Heart right ventricle (tissue), 16 donors: ENCODE results near the gene IMPA2. TPM values are rescaled to one million over a fixed set of nuclear protein-coding genes. Genes with fewer than 3 reads are reported as not detected.

Experiments
- ATAC-seq, 8 donors: fragments of 200-7000 bp; cut with Tn5 transposase; one replicate each; pipeline ENCODE4 v1.9.1; 2020; ENCODE audit warnings: mild to moderate bottlenecking in 8 of 8, moderate library complexity in 8 of 8, moderate number of reproducible peaks in 1 of 8
- DNase-seq, 2 donors: peaks; one replicate each; pipeline ENCODE4 v3.0.0-alpha.2; 2020
- H3K27ac ChIP-seq, 10 donors: fragments of 200-600 bp; sonication (generic) in 2 of 10; one replicate each; pipeline versions ENCODE4 v1.5.0 to v1.8.0; 2020 to 2022; ENCODE audit warnings: mild to moderate bottlenecking in 3 of 10
- H3K27me3 ChIP-seq, 7 donors: fragments of 200-600 bp; one replicate each; pipeline ENCODE4 v1.8.0; 2021 to 2022; ENCODE audit warnings: mild to moderate bottlenecking in 2 of 7
- H3K36me3 ChIP-seq, 9 donors: fragments of 200-600 bp; sonication (generic) in 1 of 9; one replicate each; pipeline versions ENCODE4 v1.5.0 to v1.8.0; 2020 to 2022; ENCODE audit warnings: mild to moderate bottlenecking in 2 of 9
- H3K4me1 ChIP-seq, 9 donors: fragments of 200-600 bp; sonication (generic) in 1 of 9; one replicate each; pipeline versions ENCODE4 v1.5.0 to v1.8.0; 2020 to 2022; ENCODE audit warnings: mild to moderate bottlenecking in 4 of 9
- H3K4me3 ChIP-seq, 10 donors: fragments of 200-600 bp; sonication (generic) in 2 of 10; one replicate each; pipeline versions ENCODE4 v1.5.0 to v1.8.0; 2020 to 2022; ENCODE audit warnings: mild to moderate bottlenecking in 7 of 10, moderate library complexity in 2 of 10
- H3K9me3 ChIP-seq, 11 donors: fragments of 200-600 bp in 10 of 11; sonication (generic) in 2 of 11; one replicate each; pipeline versions ENCODE4 v1.5.0 to v1.8.0; 2013 to 2022; ENCODE audit warnings: mild to moderate bottlenecking in 2 of 11, control low read depth in 1 of 11, moderate library complexity in 1 of 11
- CTCF ChIP-seq, 9 donors: fragments of 200-600 bp; sonication (generic) in 2 of 9; IDR thresholded peaks; one replicate each; pipeline versions ENCODE4 v1.5.0 to v1.8.0; 2021 to 2022; ENCODE audit warnings: antibody characterized with exemption in 9 of 9, mild to moderate bottlenecking in 5 of 9, moderate library complexity in 1 of 9
- WGBS, 2 donors: extraction: QIAGEN DNeasy Blood & Tissue Kit; methylation state at CpG; one replicate each; pipeline ENCODE4 v1.1.7; 2013; ENCODE audit warnings: inconsistent platforms in 1 of 2; 5-methylcytosine and 5-hydroxymethylcytosine counted together
- intact Hi-C, 10 donors: fragments of 100-400 bp; cut with DNase I; formaldehyde crosslinking; loops; one replicate each; pipeline versions ENCODE4 v1.11.1 to v1.14.2; 2022
- polyA plus RNA-seq, 2 donors: library from polyadenylated mRNA; stranded (reverse); fragments of 200-250 nt; gene quantifications; one replicate each; pipeline ENCODE4 v1.2.3, GENCODE V29; 2013
- total RNA-seq, 10 donors: library from RNA; stranded (reverse); fragmentation: NEBNext Ultra II Directional in 3 of 10; extraction: Animal tissue kit (Norgen Biotek cat#: 25700) in 3 of 10; gene quantifications; one replicate each; pipeline versions ENCODE4 v1.2.1 to v1.2.4, GENCODE V29; 2021 to 2023
- donor health status: Arrhythmogenic right ventricular cardiomyopathy.
- donor health status: ischemic (EF 13 %, LVEDD 7.1; RV severe dilation, severe dysfunction).
- donor health status: healthy with polysubstance abuse.
- donor health status: DM: no; HTN: yes; CAD: no.
- donor health status: DM: no; HTN: no; CAD: no.
- donor health status: ischemic (EF 25% LVEDD 6.9; RV normal size, moderate dysfunction).
- donor health status: ischemic (EF 25% LVEDD 5.7; RV mildly dilated, moderate dysfunction).
- donor health status: healthy.
- donor health status: DM: yes; HTN: yes; CAD: no.
- donor health status: Ischemic cardiomyopathy.
- donor health status: ischemic (EF 35%, LVEDD 5.7; RV mildly dilated, moderate dysfunction).
- donor health status: nonischemic (EF 11% LVEDD 7.7; RV severe dilation, severe dysfunction).
- donor health status: DM: yes; HTN: yes; CAD: no.
- donor health status: PGD.
- donor health status: ischemic (EF 29% LVEDD 5.4; RV normal size, mild dysfunction).
- donor health status: nonischemic (EF 23%, LVEDD 6.1; RV moderate dilation, normal function).

The IMPA2 gene
- total and polyA plus RNA-seq, 12 donors: 17.6 to 79.6 (median 32.2) TPM

DNA sequence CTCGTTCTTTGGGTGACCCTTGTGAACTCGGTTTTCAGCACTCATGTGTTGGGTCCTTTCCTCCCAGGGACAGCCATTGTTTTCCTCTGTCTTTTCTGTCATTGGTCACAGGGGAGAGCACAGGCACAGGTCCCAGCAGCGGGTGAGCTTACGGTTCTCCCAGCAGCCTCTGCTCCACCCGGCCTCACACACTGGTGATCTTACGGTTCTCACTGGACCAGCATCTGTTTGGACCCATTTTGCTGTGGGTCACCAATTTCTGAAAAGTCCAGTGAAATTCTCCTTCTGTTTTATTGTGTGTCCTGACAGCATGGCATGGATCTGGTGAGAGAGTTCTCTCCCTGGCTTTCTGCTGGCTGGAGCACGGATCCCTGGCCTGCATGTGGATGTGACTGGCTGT lies 62.5 kb downstream of the IMPA2 start:
- WGBS, 2 donors: 56 to 71% methylated on average over 7 of the region's 7 CpGs
- DNase-seq (no peak), ATAC-seq (no peak)
- H3K4me3 ChIP-seq: no peak overlapping the region
- peak overlapping the region in 1 of 10 donors; percentile 4 for H3K27ac ChIP-seq
- peaks cover 0 to 11% (median 0%) of the 10 kb centered on the region in 7 donors for H3K27me3 ChIP-seq
- no peaks in the 10 kb centered on the region for H3K36me3 ChIP-seq
- TF ChIP-seq CTCF (IDR thresholded peaks at IDR 0.05): no peak
- no peaks in the 10 kb centered on the region for H3K9me3 ChIP-seq
- peaks cover 0 to 10% (median under 1%) of the 10 kb centered on the region in 9 donors for H3K4me1 ChIP-seq
- intact Hi-C loops: loop anchor here in 1 of 10 donors (5.0 kb wide), 1 partner anchor 307 kb away; no protein-coding TSS in a partner anchor

- DNase-seq (no peak), ATAC-seq (no peak)
- Histone ChIP-seq H3K36me3 (no peaks in the 10 kb centered on the region), H3K27me3 (peaks cover 0 to 11% (median 0%) of the 10 kb centered on the region in 7 donors), H3K4me3 (no peak overlapping the region), H3K9me3 (no peaks in the 10 kb centered on the region), H3K27ac (no peak overlapping the region), H3K4me1 (peaks cover 0 to 12% (median 0%) of the 10 kb centered on the region in 9 donors)
- intact Hi-C loops: loop anchor here in 1 of 10 donors (5.0 kb wide), 1 partner anchor 307 kb away; no protein-coding TSS in a partner anchor
- 71 to 90% methylated on average over 5 of the region's 5 CpGs for WGBS, 2 donors
- TF ChIP-seq CTCF (IDR thresholded peaks at IDR 0.05): no peak
These were observed 63.3 kb downstream of the IMPA2 start for GRCh38 chr18:12044591-12044990.

DNA sequence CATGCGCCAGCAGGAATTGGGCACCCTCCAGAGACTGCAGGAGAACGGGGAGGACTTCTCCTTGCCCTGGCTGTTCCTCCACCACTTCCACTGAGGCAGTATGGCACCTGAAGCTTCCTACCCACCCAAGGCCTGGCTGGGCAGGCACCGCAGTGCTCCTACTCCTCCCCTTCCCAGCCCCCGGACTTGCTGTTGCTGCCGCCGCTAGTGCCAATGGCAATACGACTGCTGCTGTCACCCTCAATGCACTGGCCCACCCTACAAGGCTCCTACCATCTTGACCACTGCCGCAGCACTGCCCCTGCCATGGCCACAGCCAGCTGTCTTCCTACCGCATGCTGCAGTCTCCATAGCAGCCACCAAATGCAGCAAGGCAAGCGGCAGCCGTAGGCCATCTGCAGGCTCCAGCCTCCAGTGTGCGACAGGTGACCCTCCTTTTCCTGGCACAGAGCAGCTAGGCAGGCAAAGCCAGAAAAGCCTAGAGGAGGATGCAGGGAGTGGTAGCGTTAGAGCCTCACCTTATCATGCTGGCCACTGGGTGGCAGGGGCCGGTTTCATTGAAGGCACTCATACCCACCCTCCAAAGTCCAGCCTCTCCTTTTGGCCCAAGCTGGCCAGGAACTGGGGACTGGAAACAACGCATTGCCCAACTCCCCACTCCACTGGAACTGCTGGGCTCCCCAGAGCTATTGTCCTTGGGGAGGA lies 64.9 kb downstream of the IMPA2 start:
- no peak overlapping the region for H3K4me3 ChIP-seq
- intact Hi-C loops: no loop called here
- no peak for TF ChIP-seq CTCF (IDR thresholded peaks at IDR 0.05)
- H3K27ac ChIP-seq: no peak overlapping the region
- 84 to 92% methylated on average over 15 of the region's 15 CpGs for WGBS, 2 donors
- peaks cover 0 to 11% (median 0%) of the 10 kb centered on the region in 7 donors for H3K27me3 ChIP-seq
- H3K9me3 ChIP-seq: no peaks in the 10 kb centered on the region
- DNase-seq (no peak), ATAC-seq (peak in 1 of 8 donors; percentile 16)
- peaks cover 0 to 24% (median 0%) of the 10 kb centered on the region in 9 donors for H3K4me1 ChIP-seq
- no peaks in the 10 kb centered on the region for H3K36me3 ChIP-seq

- Histone ChIP-seq H3K9me3 (no peaks in the 10 kb centered on the region), H3K27ac (no peak overlapping the region), H3K36me3 (no peaks in the 10 kb centered on the region), H3K4me3 (no peak overlapping the region), H3K4me1 (peaks cover 0 to 24% (median 0%) of the 10 kb centered on the region in 9 donors), H3K27me3 (peaks cover 0 to 11% (median 0%) of the 10 kb centered on the region in 7 donors)
- 86% methylated on average over 12 of the region's 12 CpGs for WGBS, 2 donors
- no peak for TF ChIP-seq CTCF (IDR thresholded peaks at IDR 0.05)
- DNase-seq: no peak
- ATAC-seq: peak in 1 of 8 donors; percentile 24
- intact Hi-C loops: no loop called here
These were observed 65.5 kb downstream of the IMPA2 start for GRCh38 chr18:12046751-12047335.
